Left cardiac atrium (tissue), 4 donors: ENCODE data around the gene RPS19BP1. TPM values are rescaled to one million over a fixed set of nuclear protein-coding genes. Genes with fewer than 3 reads are reported as not detected.
A peak's percentile ranks its signal among the peaks of the same experiment; 100 is the strongest.

Experiments used
- ATAC-seq, 2 donors: fragments of 200-7000 bp; cut with Tn5 transposase; one replicate each; pipeline ENCODE4 v1.9.1; 2020; ENCODE audit warnings: mild to moderate bottlenecking in 2 of 2, moderate library complexity in 2 of 2
- DNase-seq: peaks from one replicate; pipeline ENCODE4 v3.0.0-alpha.2; 2020
- intact Hi-C, 2 donors: fragments of 100-400 bp; cut with DNase I; formaldehyde crosslinking; loops; one replicate each; pipeline versions ENCODE4 v1.14.1 to v1.15.1; 2022 to 2023
- long read RNA-seq: library from polyadenylated mRNA; unstranded; transcript quantifications from one replicate; pipeline ENCODE4 v2.0.0, GENCODE V29; 2021
- total RNA-seq, 2 donors: library from RNA; stranded (reverse); fragmentation: NEBNext Ultra II Directional; extraction: Animal tissue kit (Norgen Biotek cat#: 25700); gene quantifications; one replicate each; pipeline ENCODE4 v1.2.1, GENCODE V29; 2021
- donor health status: DM: no; HTN: yes; CAD: no.
- donor health status: DM: no; HTN: yes; CAD: no; lungs with severe emphysema.
- donor health status: DM: yes; HTN: yes; CAD: no.
- donor health status: Dilated cardiomyopathy.

The RPS19BP1 gene, protein sequence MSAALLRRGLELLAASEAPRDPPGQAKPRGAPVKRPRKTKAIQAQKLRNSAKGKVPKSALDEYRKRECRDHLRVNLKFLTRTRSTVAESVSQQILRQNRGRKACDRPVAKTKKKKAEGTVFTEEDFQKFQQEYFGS
- total RNA-seq = 10 to 100 TPM; 66.1 to 70.7 TPM
- long read RNA-seq, transcript RPS19BP1-201 (4 exons, 927 nt) = major isoform, 9 of 10 reads
- long read RNA-seq, partial matches to known transcripts = 0 of 10 reads
- long read RNA-seq, other reads (novel, unspliced or antisense) = 1 of 10 reads

- intact Hi-C loops = no loop called here
- ATAC-seq = peak; percentile 89 to 92
These were observed at the start of gene RPS19BP1 for GRCh38 chr22:39532215-39533073. Gene RPS19BP1, minus strand, starts transcription at chr22:39532748. Its CDS starts 10 bp downstream, at chr22:39532738.

DNA sequence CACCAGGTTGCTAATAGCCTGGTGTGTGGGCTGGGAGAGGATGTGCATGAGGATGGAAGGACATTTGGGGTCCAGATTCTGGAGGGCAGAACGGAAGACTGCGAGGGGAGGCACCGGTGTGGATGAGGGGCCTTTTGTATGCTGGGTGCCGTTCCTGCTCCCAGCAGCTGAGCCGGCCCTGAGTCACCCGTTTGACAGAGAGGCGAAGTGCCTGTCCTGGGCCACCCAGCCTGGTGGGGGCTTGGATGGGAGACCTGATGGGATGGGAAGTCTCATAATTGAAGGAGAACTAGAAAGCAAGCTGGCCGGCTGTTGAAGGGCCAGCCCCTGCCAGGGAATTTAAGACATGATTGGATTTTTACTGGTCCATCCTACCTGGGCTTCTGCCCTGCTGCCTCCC lies 48.8 kb upstream of the RPS19BP1 start:
- DNase-seq (no peak), ATAC-seq (no peak)
- intact Hi-C loops = no loop called here

More at GRCh38 chr22:39532215-39533073, at the start of gene RPS19BP1:
- DNase-seq = peak; percentile 100

- intact Hi-C loops = no loop called here
- no peak for ATAC-seq
- DNase-seq = no peak
These were observed 48.2 kb upstream of the RPS19BP1 start for GRCh38 chr22:39580795-39581194.

GRCh38 chr22:39580006-39580441 lies 47.5 kb upstream of the RPS19BP1 start:
- no peak for DNase-seq
- peak in 1 of 2 donors; percentile 27 for ATAC-seq
- intact Hi-C loops = no loop called here

DNA sequence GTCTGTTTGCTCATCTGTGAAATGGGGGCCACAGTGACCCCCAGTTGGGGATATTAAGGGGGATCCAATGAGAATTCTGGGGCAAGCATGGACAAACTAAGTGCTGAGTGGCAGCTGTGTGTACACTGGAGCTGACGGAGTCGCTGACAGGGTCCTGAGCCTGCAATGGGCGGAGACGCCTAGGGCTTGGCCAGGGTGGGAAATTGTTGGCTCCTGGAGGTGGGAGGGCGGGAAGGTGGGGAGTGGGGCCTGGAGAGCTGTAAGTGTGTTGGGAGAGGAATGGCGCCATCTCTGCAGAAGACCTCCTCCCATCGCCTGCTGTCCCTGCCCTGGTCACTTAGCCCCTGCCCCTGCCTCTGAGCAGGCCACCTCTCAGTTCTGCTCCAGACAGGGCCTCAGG lies 45.4 kb upstream of the RPS19BP1 start:
- DNase-seq = no peak
- no peak for ATAC-seq
- intact Hi-C loops = no loop called here

DNA sequence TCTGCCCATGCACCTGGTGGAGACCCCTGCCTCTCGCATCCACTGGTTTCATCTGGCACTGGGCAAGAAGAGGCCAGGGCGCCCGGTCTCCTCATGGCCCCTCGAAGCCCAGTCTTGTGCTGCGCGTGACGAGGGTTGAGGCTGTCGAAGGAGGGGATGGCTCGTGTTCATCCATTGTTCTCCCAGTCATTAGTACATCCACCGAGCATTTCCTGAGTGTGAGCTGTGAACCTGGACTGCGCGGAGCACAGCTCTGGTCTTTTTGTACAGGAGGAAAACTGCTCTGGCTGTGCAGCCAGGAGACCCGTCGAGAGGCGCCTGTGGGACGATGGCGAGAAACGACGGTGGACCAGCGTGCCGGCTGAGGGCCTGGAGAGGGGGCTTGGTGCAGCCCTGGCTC lies 44.8 kb upstream of the RPS19BP1 start:
- intact Hi-C loops = no loop called here
- DNase-seq (no peak), ATAC-seq (no peak)

GRCh38 chr22:39576027-39576426 lies 43.5 kb upstream of the RPS19BP1 start:
- no peak for DNase-seq
- ATAC-seq = no peak
- intact Hi-C loops = no loop called here

DNA sequence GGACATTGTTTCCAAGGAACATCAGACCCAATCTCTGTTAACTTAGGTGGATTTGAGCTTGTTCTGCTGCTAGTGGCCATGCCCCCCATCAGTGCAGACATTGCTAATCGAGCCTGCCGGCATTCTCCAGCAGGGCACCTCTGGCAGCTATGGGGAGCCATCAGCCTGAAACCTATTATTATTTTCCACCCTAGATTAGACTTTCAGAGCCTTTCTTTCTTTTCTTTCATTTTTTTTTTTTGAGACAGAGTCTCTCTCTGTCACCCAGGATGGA lies 42.9 kb upstream of the RPS19BP1 start:
- no peak for DNase-seq
- intact Hi-C loops = no loop called here
- no peak for ATAC-seq

DNA sequence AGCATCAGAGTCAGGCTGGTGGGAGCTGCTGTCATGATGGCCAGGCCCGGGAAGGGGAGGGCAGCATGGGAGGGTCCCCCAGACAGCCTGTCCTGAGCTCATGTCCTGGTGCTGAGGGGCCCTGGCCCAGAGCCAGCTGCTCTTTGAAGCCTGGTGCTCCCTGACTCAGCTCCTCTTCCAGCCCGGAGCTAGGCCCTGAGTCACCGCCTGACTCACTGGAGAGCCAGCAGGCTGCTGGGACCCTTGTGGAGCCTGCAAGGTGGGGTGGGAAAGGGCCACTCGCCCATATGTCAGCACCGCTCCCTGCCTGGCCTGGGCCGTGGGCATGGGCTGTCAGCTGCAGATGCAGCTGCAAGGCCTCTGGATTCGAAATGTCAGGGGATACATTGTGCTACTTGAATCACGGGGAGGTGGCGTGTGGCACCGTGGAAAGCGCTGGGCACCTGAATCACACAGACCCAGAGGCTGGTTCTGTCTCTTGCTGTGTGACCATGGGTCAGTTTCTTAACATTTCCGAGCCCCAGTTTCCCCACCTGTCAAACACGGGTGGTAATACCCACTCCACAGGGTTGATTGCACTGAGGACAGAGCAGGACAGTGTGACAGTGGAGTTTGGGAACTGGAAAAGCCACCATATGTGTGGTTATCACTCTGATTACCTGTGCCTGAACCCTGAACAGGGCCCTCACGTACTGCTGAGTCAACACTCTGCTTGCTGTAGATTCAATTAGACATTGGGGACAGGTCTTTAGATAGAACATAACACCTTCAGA lies 42.4 kb upstream of the RPS19BP1 start:
- ATAC-seq (peak in 1 of 2 donors; percentile 57), DNase-seq (peak; percentile 26)
- intact Hi-C loops = no loop called here

DNA sequence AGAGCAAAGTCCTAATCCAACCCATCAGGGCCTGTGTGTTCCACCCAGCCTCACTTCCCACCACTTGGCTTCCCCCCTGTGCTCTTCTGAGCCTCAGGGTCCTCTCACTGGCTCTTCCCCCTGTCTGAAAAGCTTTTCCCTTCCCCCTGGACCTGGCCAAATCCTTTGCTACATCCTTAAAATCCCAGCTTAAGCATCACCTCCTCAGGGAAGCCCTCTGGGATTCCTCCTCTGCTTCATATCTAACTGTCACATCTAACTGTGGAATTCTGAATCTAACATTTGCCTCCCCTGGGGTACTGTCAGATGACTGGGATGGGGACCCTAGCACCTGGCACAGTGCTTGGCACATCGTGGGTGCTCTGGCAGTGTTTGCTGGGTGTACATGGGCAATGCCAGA lies 39.0 kb upstream of the RPS19BP1 start:
- no peak for DNase-seq
- ATAC-seq = no peak
- intact Hi-C loops = no loop called here

- DNase-seq (no peak), ATAC-seq (no peak)
- intact Hi-C loops = no loop called here
These were observed 38.1 kb upstream of the RPS19BP1 start, which contains the start of gene CACNA1I for GRCh38 chr22:39570665-39571064. Gene CACNA1I, plus strand, starts transcription at chr22:39570753. Its CDS starts 0 bp downstream, at chr22:39570753.

GRCh38 chr22:39570226-39570625 lies 37.7 kb upstream of the RPS19BP1 start:
- intact Hi-C loops = no loop called here
- ATAC-seq = no peak
- DNase-seq = no peak

DNA sequence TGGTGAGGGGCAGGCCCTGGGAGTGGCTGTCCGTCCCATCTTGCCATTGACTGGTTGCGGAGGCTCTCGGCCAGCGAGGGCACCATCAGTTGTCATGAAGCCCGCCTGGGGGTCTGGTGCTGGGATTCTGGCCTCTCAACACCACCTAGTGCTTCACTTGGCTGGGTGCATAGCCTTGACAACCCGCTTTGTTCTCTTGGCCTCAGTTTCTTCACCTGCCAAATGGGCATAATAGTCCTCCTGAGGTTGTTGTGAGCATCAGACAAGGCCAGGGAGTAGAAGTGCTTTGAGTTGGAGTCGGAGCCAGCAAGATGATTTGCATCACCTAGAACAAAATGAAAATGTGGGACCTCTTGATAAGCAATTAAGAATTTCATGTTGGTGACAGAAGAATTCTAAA lies 36.5 kb upstream of the RPS19BP1 start:
- DNase-seq (no peak), ATAC-seq (no peak)
- intact Hi-C loops = no loop called here

- DNase-seq = no peak
- no peak for ATAC-seq
- intact Hi-C loops = no loop called here
These were observed 35.9 kb upstream of the RPS19BP1 start for GRCh38 chr22:39568278-39568981.

- intact Hi-C loops = no loop called here
- no peak for DNase-seq
- ATAC-seq = no peak
These were observed 34.8 kb upstream of the RPS19BP1 start for GRCh38 chr22:39567135-39567946.

GRCh38 chr22:39565414-39565944 lies 32.9 kb upstream of the RPS19BP1 start:
- ATAC-seq (no peak), DNase-seq (no peak)
- intact Hi-C loops = no loop called here

- intact Hi-C loops = no loop called here
- DNase-seq (no peak), ATAC-seq (no peak)
These were observed 31.3 kb upstream of the RPS19BP1 start for GRCh38 chr22:39563571-39564428.
